A549 (cell line): Measurements from ENCODE around the gene SPCS3. TPM values are rescaled to one million over a fixed set of nuclear protein-coding genes. Genes with fewer than 3 reads are reported as not detected.
"Not testable (repeated sequence)": the region's sequence is repeated elsewhere in the genome, so short reads cannot be mapped to it uniquely, and the experiment has no call there.

ENCODE experiments used
- ATAC-seq, 2 experiments: fragments of 200-7000 bp in 1 of 2; fragments of >200 bp in 1 of 2; cut with Nextera tagmentation in 1 of 2; cut with Tn5 transposase in 1 of 2; 3 replicates each; pipeline versions ENCODE4 v1.8.0 to v1.9.1; 2018 to 2020; ENCODE audit warnings: mild to moderate bottlenecking in 1 of 2, moderate library complexity in 1 of 2
- CTCF ChIA-PET: fragments of 300-600 bp; sonication (Branson Sonifier 250); formaldehyde crosslinking; extraction: SDS; loops from one replicate; lab custom pipeline; 2021; ENCODE audit warnings: antibody characterized with exemption, inconsistent platforms; lab: Yijun Ruan, JAX
- POLR2A ChIA-PET: fragments of 350-600 bp; formaldehyde crosslinking; extraction: SDS; loops from one replicate; lab custom pipeline; 2021; ENCODE audit warnings: antibody characterized with exemption, inconsistent platforms; lab: Yijun Ruan, JAX
- DNase-seq, 2 experiments: peaks; one replicate each; pipeline versions ENCODE4 v3.0.0 to v3.0.0-alpha.2; 2011 to 2016; ENCODE audit warnings: low read depth in 1 of 2, low spot score in 1 of 2
- FAIRE-seq: peaks from 2 replicates; lab custom pipeline; 2011; peaks lifted over from hg19 to GRCh38; lab: Jason Lieb, UNC
- H3K27ac ChIP-seq, 2 experiments: fragments of >200 bp; sonication (Bioruptor Twin); formaldehyde crosslinking; 3 replicates each; pipeline ENCODE4 v1.5.1; 2016 to 2017
- H3K4me1 ChIP-seq: fragments of >200 bp; sonication (Bioruptor Twin); formaldehyde crosslinking; 3 replicates; pipeline ENCODE4 v1.6.1; 2016
- H3K4me2 ChIP-seq: fragments of >200 bp; sonication (Bioruptor Twin); formaldehyde crosslinking; 3 replicates; pipeline ENCODE4 v1.6.1; 2016
- H3K4me3 ChIP-seq: fragments of >200 bp; sonication (Bioruptor Twin); formaldehyde crosslinking; 3 replicates; pipeline ENCODE4 v1.5.1; 2016
- H3K9me3 ChIP-seq: fragments of >200 bp; sonication (Bioruptor Twin); formaldehyde crosslinking; 3 replicates; pipeline ENCODE4 v1.6.1; 2016
- CBX2 ChIP-seq: fragments of 200-600 bp; sonication (generic); IDR thresholded peaks from 2 replicates; pipeline ENCODE4 v1.6.1; 2016; ENCODE audit warnings: low read depth, mild to moderate bottlenecking, borderline replicate concordance
- CBX8 ChIP-seq: fragments of 200-600 bp; sonication (generic); IDR thresholded peaks from 2 replicates; pipeline ENCODE4 v1.6.1; 2016
- CHD2 ChIP-seq: fragments of 150-350 bp; IDR thresholded peaks from 2 replicates; pipeline ENCODE4 v1.6.1; 2014; ENCODE audit warnings: low read length; ENCODE audit not compliant: partially characterized antibody
- CTCF ChIP-seq: fragments of >200 bp; sonication (Bioruptor Twin); formaldehyde crosslinking; IDR thresholded peaks from 3 replicates; pipeline ENCODE4 v1.5.1; 2016
- FOSB ChIP-seq: fragments of 250-450 bp; sonication (Bioruptor Pico); IDR thresholded peaks from 2 replicates; pipeline ENCODE4 v1.5.0; 2020; ENCODE audit warnings: mild to moderate bottlenecking, moderate library complexity
- FOXS1 ChIP-seq: fragments of 250-450 bp; sonication (Bioruptor Pico); IDR thresholded peaks from 2 replicates; pipeline ENCODE4 v1.5.0; 2020; ENCODE audit warnings: mild to moderate bottlenecking, moderate library complexity
- GATA3 ChIP-seq: IDR thresholded peaks from 2 replicates; pipeline ENCODE4 v1.6.1; 2012; ENCODE audit warnings: borderline replicate concordance
- HEYL ChIP-seq: fragments of 250-450 bp; sonication (Bioruptor Pico); IDR thresholded peaks from 2 replicates; pipeline ENCODE4 v1.8.0; 2021; ENCODE audit warnings: mild to moderate bottlenecking, moderate library complexity
- JUN ChIP-seq, 2 experiments: fragments of >200 bp; sonication (Bioruptor Twin); formaldehyde crosslinking; IDR thresholded peaks; 2 replicates in 1 of 2; 3 replicates in 1 of 2; pipeline ENCODE4 v1.6.1; 2016 to 2017
- JUNB ChIP-seq: fragments of >200 bp; sonication (Bioruptor Twin); formaldehyde crosslinking; IDR thresholded peaks from 2 replicates; pipeline ENCODE4 v1.6.1; 2016
- KDM5A ChIP-seq: fragments of 200-600 bp; sonication (generic); IDR thresholded peaks from 2 replicates; pipeline ENCODE4 v1.6.1; 2016; ENCODE audit warnings: antibody characterized with exemption, mild to moderate bottlenecking
- MAFK ChIP-seq: fragments of 450-650 bp; IDR thresholded peaks from 2 replicates; pipeline ENCODE4 v1.6.1; 2014; ENCODE audit not compliant: partially characterized antibody
- MAX ChIP-seq: IDR thresholded peaks from 2 replicates; pipeline ENCODE4 v1.6.1; 2012
- MYC ChIP-seq: IDR thresholded peaks from 2 replicates; pipeline ENCODE4 v1.6.1; 2012; ENCODE audit warnings: mild to moderate bottlenecking, inconsistent platforms, low read length, improper control_type of control experiment, borderline replicate concordance
- NFE2L2 ChIP-seq: fragments of 150-350 bp; conservative IDR thresholded peaks from 2 replicates; pipeline ENCODE4 v1.6.1; 2014; ENCODE audit warnings: low read length
- PHF8 ChIP-seq: fragments of 200-600 bp; sonication (generic); IDR thresholded peaks from 2 replicates; pipeline ENCODE4 v1.6.1; 2016; ENCODE audit warnings: low read depth, mild to moderate bottlenecking, antibody characterized with exemption, moderate library complexity, borderline replicate concordance
- POLR2A ChIP-seq: IDR thresholded peaks from 2 replicates; pipeline ENCODE4 v1.6.1; 2012; ENCODE audit warnings: mild to moderate bottlenecking, low read length
- RARB ChIP-seq: fragments of 250-450 bp; sonication (Bioruptor Pico); IDR thresholded peaks from 2 replicates; pipeline ENCODE4 v1.8.0; 2021; ENCODE audit warnings: mild to moderate bottlenecking, moderate library complexity
- RNF2 ChIP-seq: fragments of 200-600 bp; sonication (generic); IDR thresholded peaks from 2 replicates; pipeline ENCODE4 v1.6.1; 2016; ENCODE audit warnings: low read depth, mild to moderate bottlenecking, antibody characterized with exemption, moderate library complexity, borderline replicate concordance
- SREBF2 ChIP-seq: fragments of 450-650 bp; IDR thresholded peaks from 2 replicates; pipeline ENCODE4 v1.6.1; 2014; ENCODE audit warnings: mild to moderate bottlenecking, moderate library complexity
- ZNF302 ChIP-seq: fragments of 250-450 bp; sonication (Bioruptor Pico); IDR thresholded peaks from 2 replicates; pipeline ENCODE4 v1.9.0; 2021; ENCODE audit warnings: inconsistent platforms, mild to moderate bottlenecking, moderate library complexity
- WGBS: methylation state at CpG from one replicate; pipeline ENCODE4 v1.1.6; 2017; ENCODE audit errors: missing lambda C conversion rate; 5-methylcytosine and 5-hydroxymethylcytosine counted together
- polyA plus RNA-seq, 4 experiments: library from polyadenylated mRNA; depleted of rRNA in 3 of 4; stranded (reverse); fragments of >200 nt; fragmentation: RNase III in 1 of 4; extraction: RNeasy Plus Mini Kit Qiagen cat#74134 plus additional on column Dnase treatment in 1 of 4; gene quantifications; 2 replicates in 3 of 4; 3 replicates in 1 of 4; pipeline ENCODE4 v1.2.3, GENCODE V29; 2011 to 2017

Gene SPCS3
- polyA plus RNA-seq, 2 of the 4 experiments (the other 2 are of a cell fraction): 33.2 to 44.5 TPM

DNA sequence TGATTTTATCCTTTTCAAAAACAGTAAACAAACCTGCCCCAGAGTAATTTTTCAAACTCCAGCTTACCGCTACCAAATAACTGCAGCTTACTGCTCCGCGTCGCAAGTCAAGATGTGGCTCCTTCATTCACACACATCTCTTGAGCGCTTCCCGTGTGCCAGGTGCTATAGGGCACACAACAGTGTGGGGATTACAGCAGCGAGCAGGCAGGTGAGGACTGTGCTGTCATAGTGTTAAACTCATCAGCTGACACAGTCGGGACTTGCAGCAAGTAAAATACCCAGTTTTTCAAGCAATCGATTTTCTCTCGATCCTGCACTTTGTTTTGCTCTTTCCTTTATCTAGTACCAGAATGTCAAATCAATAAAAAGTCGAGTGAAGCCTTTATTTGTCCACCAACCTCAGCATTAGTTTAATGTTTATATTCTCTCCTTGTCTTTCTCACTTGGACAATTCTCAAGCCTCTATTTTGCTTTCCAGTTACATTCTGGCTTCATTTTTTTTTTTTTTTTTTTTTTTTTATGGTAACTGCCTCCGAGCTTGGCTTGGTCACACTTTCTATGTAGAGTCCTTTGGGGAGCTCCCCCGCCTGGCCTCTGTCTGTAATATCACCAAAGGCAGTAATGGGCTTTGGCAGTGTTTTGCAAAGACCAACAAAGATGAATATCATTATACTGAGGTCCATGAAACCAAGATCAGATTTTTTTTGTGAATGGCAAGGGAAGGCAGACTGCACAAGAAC is 42.4 kb upstream of the SPCS3 start (continued):
- TF ChIP-seq CBX8 (no peak), CHD2 (no peak), JUN (IDR thresholded peaks at IDR 0.05) (no peak), FOXS1 (CRISPR knock-in tag) (no peak)

GRCh38 chr4:176279560-176279959 is 40.2 kb upstream of the SPCS3 start:
- POLR2A ChIA-PET, H3K9me3 ChIP-seq, H3K27ac ChIP-seq, H3K4me1 ChIP-seq, FAIRE-seq, ATAC-seq, H3K4me2 ChIP-seq, DNase-seq, H3K4me3 ChIP-seq: not testable (repeated sequence)
- WGBS: 88% methylated on average over 1 of the region's 1 CpG
- CTCF ChIA-PET: interaction anchor here (1.4 kb wide), 1 partner anchor 35 kb away, joined by 3 read pairs; no protein-coding TSS in a partner anchor

GRCh38 chr4:176286728-176287127 is 33.0 kb upstream of the SPCS3 start:
- DNase-seq (no peak), FAIRE-seq (no peak), ATAC-seq (no peak)
- Histone ChIP-seq H3K4me1 (no peaks in the 10 kb centered on the region), H3K9me3 (no peaks in the 10 kb centered on the region), H3K4me3 (no peak overlapping the region), H3K27ac (no peak overlapping the region), H3K4me2 (no peak overlapping the region)
- 43% methylated on average over 3 of the region's 3 CpGs for WGBS
- TF ChIP-seq MAX (no peak), RARB (CRISPR knock-in tag) (no peak), RNF2 (no peak), PHF8 (no peak), CTCF (no peak), JUNB (no peak), CBX2 (no peak), MAFK (no peak), HEYL (CRISPR knock-in tag) (no peak), GATA3 (no peak), SREBF2 (no peak), KDM5A (no peak), MYC (no peak), POLR2A (no peak), FOSB (CRISPR knock-in tag) (no peak), NFE2L2 (no peak)
- CTCF ChIA-PET: interaction anchor here (2.7 kb wide), 1 partner anchor 10 kb away, joined by 9 read pairs; no protein-coding TSS in a partner anchor
- POLR2A ChIA-PET: no interaction called here

- Histone ChIP-seq H3K4me2 (no peak overlapping the region), H3K9me3 (no peaks in the 10 kb centered on the region), H3K4me3 (no peak overlapping the region), H3K4me1 (no peaks in the 10 kb centered on the region), H3K27ac (no peak overlapping the region)
- CTCF ChIA-PET: interaction anchor here (2.7 kb wide), 1 partner anchor 10 kb away, joined by 9 read pairs; no protein-coding TSS in a partner anchor
- DNase-seq: no peak
- POLR2A ChIA-PET: no interaction called here
- FAIRE-seq: no peak
- TF ChIP-seq FOSB (CRISPR knock-in tag) (no peak), ZNF302 (no peak)
- ATAC-seq: no peak
Measured at GRCh38 chr4:176287546-176287945, 32.2 kb upstream of the SPCS3 start.
